HepG2 (cell line): ENCODE data around the gene GBP6. TPM values are rescaled to one million over a fixed set of nuclear protein-coding genes. Genes with fewer than 3 reads are reported as not detected.

Experiments
- ATAC-seq: fragments of 200-7000 bp; cut with Tn5 transposase; 3 replicates; pipeline ENCODE4 v1.9.1; 2020; ENCODE audit warnings: mild to moderate bottlenecking, moderate library complexity
- BruUV-seq: library from RNA; stranded (reverse); fragments of 400-500 nt; replicated peaks from 2 replicates; lab custom pipeline; 2021; lab: Mats Ljungman, UMichigan
- CTCF ChIA-PET: fragments of 300-600 bp; formaldehyde crosslinking; extraction: SDS; loops from one replicate; lab custom pipeline; 2021; ENCODE audit warnings: low total read pairs, inconsistent platforms, low intra/inter-chr PET ratio; lab: Yijun Ruan, JAX
- POLR2A ChIA-PET: fragments of 350-600 bp; sonication (Branson Sonifier 250); formaldehyde crosslinking; loops from one replicate; lab custom pipeline; 2020; ENCODE audit warnings: antibody characterized with exemption, inconsistent platforms; lab: Yijun Ruan, JAX
- DNase-seq: peaks from one replicate; pipeline ENCODE4 v3.0.0-alpha.2; 2015; ENCODE audit warnings: low spot score
- FAIRE-seq: peaks from 3 replicates; lab custom pipeline; 2011; peaks lifted over from hg19 to GRCh38; lab: Jason Lieb, UNC
- H2AFZ ChIP-seq: one replicate; pipeline ENCODE4 v1.6.1; 2011; ENCODE audit warnings: low read length, inconsistent platforms
- H3K27ac ChIP-seq: fragments of 300-600 bp; 3 replicates; pipeline ENCODE4 v1.8.0; 2011; ENCODE audit warnings: mixed run types, mild to moderate bottlenecking, mixed read lengths, low read length, inconsistent platforms; ENCODE audit not compliant: insufficient read depth; ENCODE audit errors: extremely low read length
- H3K27me3 ChIP-seq, 2 experiments: fragments of 200-600 bp in 1 of 2; 2 replicates in 1 of 2; 3 replicates in 1 of 2; pipeline versions ENCODE4 v1.6.0 to v1.8.0; 2011; ENCODE audit warnings: low read length in 2 of 2, mild to moderate bottlenecking in 2 of 2, moderate library complexity in 2 of 2, inconsistent platforms in 1 of 2; ENCODE audit not compliant: insufficient read depth in 2 of 2, control insufficient read depth in 1 of 2
- H3K36me3 ChIP-seq, 2 experiments: fragments of 200-600 bp in 1 of 2; replicated peaks in 1 of 2; 2 replicates in 1 of 2; 3 replicates in 1 of 2; pipeline versions ENCODE4 v1.5.1 to v1.8.0; 2011; ENCODE audit warnings: low read length in 2 of 2, inconsistent platforms in 1 of 2; ENCODE audit not compliant: insufficient read depth in 2 of 2, control insufficient read depth in 1 of 2
- H3K4me1 ChIP-seq: 2 replicates; pipeline ENCODE4 v1.5.1; 2012; ENCODE audit warnings: low read length, inconsistent platforms; ENCODE audit not compliant: insufficient read depth
- H3K4me2 ChIP-seq: 2 replicates; pipeline ENCODE4 v1.6.0; 2011; ENCODE audit warnings: low read depth, low read length, inconsistent platforms
- H3K4me3 ChIP-seq, 3 experiments: fragments of 200-600 bp in 1 of 3; sonication (generic), shearing (Covaris generic) in 1 of 3; replicated peaks in 1 of 3; 2 replicates each; pipeline ENCODE4 v1.5.1; 2011 to 2016; ENCODE audit warnings: low read length in 3 of 3, inconsistent platforms in 2 of 3, low read depth in 2 of 3, mild to moderate bottlenecking in 2 of 3, control low read depth in 1 of 3, mixed read lengths in 1 of 3; ENCODE audit not compliant: insufficient read depth in 1 of 3
- H3K79me2 ChIP-seq: one replicate; pipeline ENCODE4 v1.6.1; 2011; ENCODE audit warnings: low read length, inconsistent platforms; ENCODE audit not compliant: insufficient read depth
- H3K9ac ChIP-seq: 2 replicates; pipeline ENCODE4 v1.6.0; 2011; ENCODE audit warnings: mild to moderate bottlenecking, low read depth, low read length, inconsistent platforms; ENCODE audit not compliant: insufficient read depth
- H3K9me3 ChIP-seq: 2 replicates; pipeline ENCODE4 v1.5.1; 2012; ENCODE audit warnings: mild to moderate bottlenecking, low read length
- H4K20me1 ChIP-seq: 2 replicates; pipeline ENCODE4 v1.6.0; 2011; ENCODE audit warnings: inconsistent platforms, mild to moderate bottlenecking, low read length, moderate library complexity; ENCODE audit not compliant: insufficient read depth
- CREM ChIP-seq, 2 experiments: sonication (generic) in 1 of 2; formaldehyde crosslinking in 1 of 2; IDR thresholded peaks; 2 replicates each; pipeline versions ENCODE4 v1.4.0 to v1.6.1; 2016 to 2020; ENCODE audit warnings: antibody characterized with exemption in 1 of 2, mild to moderate bottlenecking in 1 of 2, missing genetic modification reagents in 1 of 2
- ELF3 ChIP-seq: IDR thresholded peaks from 2 replicates; pipeline ENCODE4 v1.6.1; 2016; ENCODE audit warnings: missing genetic modification reagents, missing compliant biosample characterization
- MTF1 ChIP-seq: sonication (generic); formaldehyde crosslinking; IDR thresholded peaks from 2 replicates; pipeline ENCODE4 v1.5.0; 2020; ENCODE audit warnings: missing genetic modification reagents
- PRPF4 ChIP-seq: fragments of 200-400 bp; formaldehyde crosslinking; IDR thresholded peaks from 2 replicates; pipeline ENCODE4 v1.6.1; 2016; ENCODE audit warnings: low read length, low read depth; ENCODE audit not compliant: poor library complexity, severe bottlenecking
- RBFOX2 ChIP-seq: fragments of 200-400 bp; formaldehyde crosslinking; IDR thresholded peaks from 2 replicates; pipeline ENCODE4 v1.6.1; 2017; ENCODE audit warnings: low read depth, mild to moderate bottlenecking, low read length
- SOX13 ChIP-seq, 3 experiments: fragments of 450-650 bp in 1 of 3; sonication (generic) in 1 of 3; formaldehyde crosslinking in 1 of 3; IDR thresholded peaks in 2 of 3; conservative IDR thresholded peaks in 1 of 3; 2 replicates each; pipeline versions ENCODE4 v1.5.0 to v1.6.1; 2016 to 2020; ENCODE audit warnings: antibody characterized with exemption in 1 of 3, mild to moderate bottlenecking in 1 of 3, missing compliant biosample characterization in 1 of 3, missing genetic modification reagents in 1 of 3, moderate library complexity in 1 of 3
- SSRP1 ChIP-seq: IDR thresholded peaks from 2 replicates; pipeline ENCODE4 v1.6.1; 2016; ENCODE audit warnings: control low read depth
- ZNF121 ChIP-seq: sonication (generic); formaldehyde crosslinking; IDR thresholded peaks from 2 replicates; pipeline ENCODE4 v1.5.0; 2020; ENCODE audit warnings: mild to moderate bottlenecking, missing genetic modification reagents
- ZNF282 ChIP-seq: fragments of 450-650 bp; IDR thresholded peaks from 2 replicates; pipeline ENCODE4 v1.6.1; 2018; ENCODE audit not compliant: partially characterized antibody
- ZNF30 ChIP-seq: sonication (generic); formaldehyde crosslinking; IDR thresholded peaks from 2 replicates; pipeline ENCODE4 v1.5.0; 2020; ENCODE audit warnings: mild to moderate bottlenecking, missing genetic modification reagents
- ZNF572 ChIP-seq: sonication (generic); formaldehyde crosslinking; IDR thresholded peaks from 2 replicates; pipeline ENCODE4 v1.5.1; 2020; ENCODE audit warnings: mild to moderate bottlenecking, missing genetic modification reagents
- ZSCAN25 ChIP-seq: sonication (generic); formaldehyde crosslinking; IDR thresholded peaks from 2 replicates; pipeline ENCODE4 v1.8.0; 2022; ENCODE audit warnings: mild to moderate bottlenecking, missing genetic modification reagents
- ZSCAN9 ChIP-seq: IDR thresholded peaks from 2 replicates; pipeline ENCODE4 v1.6.1; 2016; ENCODE audit warnings: borderline replicate concordance
- WGBS: methylation state at CpG from one replicate; pipeline ENCODE4 v1.1.6; 2017; ENCODE audit warnings: low lambda C conversion rate; 5-methylcytosine and 5-hydroxymethylcytosine counted together
- in situ Hi-C: cut with HindIII; loops from 2 replicates; pipeline ENCODE4 v1.10.0; 2017; ENCODE audit warnings: low pct_unique_long_range_greater_than_20kb; ENCODE audit not compliant: extremely low pct_ligation_motif_present
- intact Hi-C: fragments of 100-400 bp; cut with micrococcal nuclease; formaldehyde crosslinking; loops from one replicate; pipeline ENCODE4 v1.10.0; 2022; ENCODE audit not compliant: unreplicated experiment
- polyA plus RNA-seq, 8 experiments: library from polyadenylated mRNA; depleted of rRNA in 3 of 8; stranded (reverse) in 7 of 8; unstranded in 1 of 8; fragments of >200 nt; fragmentation: Illumina TruSeq in 4 of 8; extraction: Trizol in 4 of 8; gene quantifications; 2 replicates each; pipeline versions ENCODE4 v1.2.1 to v1.2.3, GENCODE V29; 2011 to 2016; ENCODE audit warnings: low read depth in 4 of 8, missing spikeins in 1 of 8, mixed read lengths in 1 of 8; ENCODE audit not compliant: insufficient read depth in 1 of 8
- total RNA-seq, 5 experiments: library from RNA; depleted of rRNA; stranded (reverse); fragments of >200 nt; fragmentation: Illumina TruSeq; extraction: Trizol; gene quantifications; 2 replicates each; pipeline ENCODE4 v1.2.3, GENCODE V29; 2016; ENCODE audit warnings: low read depth in 1 of 5
- TF ChIP-seq, protein P1 (sequence below): IDR thresholded peaks from 2 replicates; pipeline ENCODE4 v1.6.1; 2016; ENCODE audit warnings: missing genetic modification reagents, missing compliant biosample characterization
- TF ChIP-seq, protein P2 (sequence below): sonication (generic); formaldehyde crosslinking; IDR thresholded peaks from 2 replicates; pipeline ENCODE4 v1.5.1; 2020; ENCODE audit warnings: missing genetic modification reagents, mild to moderate bottlenecking, borderline replicate concordance
- TF ChIP-seq, protein P3 (sequence below): sonication (generic); formaldehyde crosslinking; IDR thresholded peaks from 2 replicates; pipeline ENCODE4 v1.4.0; 2020; ENCODE audit warnings: missing genetic modification reagents, borderline replicate concordance

The GBP6 gene
- total and polyA plus RNA-seq, 2 of the 13 experiments (the other 11 are each of a cell fraction or from before 2014, with no cell fraction given) = not detected

DNA sequence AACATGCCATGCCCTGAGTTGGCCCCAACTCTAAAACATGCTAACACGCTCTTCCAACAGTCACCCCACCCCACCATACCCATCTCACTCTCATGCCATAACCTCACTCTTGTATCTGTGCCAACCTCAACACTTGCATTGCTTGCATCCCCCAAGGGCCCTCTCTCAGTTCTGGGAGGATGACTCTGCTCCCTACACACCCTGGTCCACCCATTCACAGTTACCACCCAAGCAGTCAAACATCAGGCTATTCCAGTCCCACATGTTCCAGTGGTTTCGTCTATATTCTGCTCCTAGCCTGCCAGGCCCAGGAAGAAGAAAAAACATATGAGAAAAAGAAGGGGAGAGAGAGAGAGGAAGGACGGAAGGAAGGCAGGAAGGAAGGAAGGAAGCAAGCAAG lies 31.0 kb downstream of the GBP6 start:
- no peaks in the 10 kb centered on the region for H3K4me1 ChIP-seq
- no peak overlapping the region for H2AFZ ChIP-seq
- in situ Hi-C loops = no loop called here
- H3K36me3 ChIP-seq = no peaks in the 10 kb centered on the region
- ATAC-seq (no peak), DNase-seq (no peak), FAIRE-seq (no peak)
- H3K9me3 ChIP-seq = no peaks in the 10 kb centered on the region
- no peaks in the 10 kb centered on the region for H3K79me2 ChIP-seq
- no peaks in the 10 kb centered on the region for H3K27me3 ChIP-seq
- no TSS peak for BruUV-seq
- H3K27ac ChIP-seq = no peak overlapping the region
- H3K4me2 ChIP-seq = no peak overlapping the region
- POLR2A ChIA-PET = no interaction called here
- no peak overlapping the region for H3K9ac ChIP-seq
- TF ChIP-seq ELF3 (CRISPR knock-in tag) = no peak
- TF ChIP-seq ZNF572 (CRISPR knock-in tag) = no peak
- TF ChIP-seq, protein P1, sequence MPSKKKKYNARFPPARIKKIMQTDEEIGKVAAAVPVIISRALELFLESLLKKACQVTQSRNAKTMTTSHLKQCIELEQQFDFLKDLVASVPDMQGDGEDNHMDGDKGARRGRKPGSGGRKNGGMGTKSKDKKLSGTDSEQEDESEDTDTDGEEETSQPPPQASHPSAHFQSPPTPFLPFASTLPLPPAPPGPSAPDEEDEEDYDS (CRISPR knock-in tag) = no peak
- TF ChIP-seq RBFOX2 = no peak
- TF ChIP-seq, protein P2, sequence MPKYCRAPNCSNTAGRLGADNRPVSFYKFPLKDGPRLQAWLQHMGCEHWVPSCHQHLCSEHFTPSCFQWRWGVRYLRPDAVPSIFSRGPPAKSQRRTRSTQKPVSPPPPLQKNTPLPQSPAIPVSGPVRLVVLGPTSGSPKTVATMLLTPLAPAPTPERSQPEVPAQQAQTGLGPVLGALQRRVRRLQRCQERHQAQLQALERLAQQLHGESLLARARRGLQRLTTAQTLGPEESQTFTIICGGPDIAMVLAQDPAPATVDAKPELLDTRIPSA (CRISPR knock-in tag) = no peak
- WGBS = 4% methylated on average over 3 of the region's 3 CpGs
- no peaks in the 10 kb centered on the region for H4K20me1 ChIP-seq
- CTCF ChIA-PET = no interaction called here
- intact Hi-C loops = no loop called here
- no peak overlapping the region for H3K4me3 ChIP-seq

DNA sequence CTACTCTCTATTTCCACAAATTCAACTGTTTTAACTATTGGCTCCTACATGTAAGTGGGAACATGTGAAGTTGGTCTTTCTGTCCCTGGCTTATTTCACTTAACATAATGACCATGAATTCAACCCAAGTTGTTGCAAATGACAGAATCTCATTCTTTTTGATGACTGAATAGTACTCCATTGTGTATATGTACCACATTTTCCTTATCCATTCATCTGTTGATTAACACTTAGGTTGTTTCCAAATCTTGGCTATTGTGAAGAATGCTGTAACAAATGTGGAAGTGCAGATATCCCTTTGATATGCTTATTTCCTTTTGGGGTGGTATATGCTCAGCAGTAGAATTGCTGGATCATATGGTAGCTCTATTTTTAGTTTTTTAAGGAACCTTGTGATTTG lies 33.0 kb downstream of the GBP6 start:
- no peaks in the 10 kb centered on the region for H3K9me3 ChIP-seq
- intact Hi-C loops = no loop called here
- DNase-seq (no peak), ATAC-seq (no peak), FAIRE-seq (no peak)
- no peak overlapping the region for H2AFZ ChIP-seq
- no peak overlapping the region for H3K4me3 ChIP-seq
- no peaks in the 10 kb centered on the region for H3K27me3 ChIP-seq
- TF ChIP-seq SSRP1 (CRISPR knock-in tag) (no peak), MTF1 (CRISPR knock-in tag) (no peak), ZSCAN9 (CRISPR knock-in tag) (no peak), ZSCAN25 (CRISPR knock-in tag) (no peak), ZNF282 (no peak), ZNF30 (CRISPR knock-in tag) (no peak), SOX13 (IDR thresholded peaks at IDR 0.05) (no peak), SOX13 (CRISPR knock-in tag; conservative IDR thresholded peaks at IDR 0.05 in 1 of 2, IDR thresholded peaks at IDR 0.05 in 1 of 2) (no peak), PRPF4 (no peak), CREM (IDR thresholded peaks at IDR 0.05) (no peak), CREM (CRISPR knock-in tag; IDR thresholded peaks at IDR 0.05) (no peak), ZNF121 (no peak)
- TF ChIP-seq, protein P3, sequence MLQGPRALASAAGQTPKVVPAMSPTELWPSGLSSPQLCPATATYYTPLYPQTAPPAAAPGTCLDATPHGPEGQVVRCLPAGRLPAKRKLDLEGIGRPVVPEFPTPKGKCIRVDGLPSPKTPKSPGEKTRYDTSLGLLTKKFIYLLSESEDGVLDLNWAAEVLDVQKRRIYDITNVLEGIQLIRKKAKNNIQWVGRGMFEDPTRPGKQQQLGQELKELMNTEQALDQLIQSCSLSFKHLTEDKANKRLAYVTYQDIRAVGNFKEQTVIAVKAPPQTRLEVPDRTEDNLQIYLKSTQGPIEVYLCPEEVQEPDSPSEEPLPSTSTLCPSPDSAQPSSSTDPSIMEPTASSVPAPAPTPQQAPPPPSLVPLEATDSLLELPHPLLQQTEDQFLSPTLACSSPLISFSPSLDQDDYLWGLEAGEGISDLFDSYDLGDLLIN (CRISPR knock-in tag) = no peak
- no peak overlapping the region for H3K9ac ChIP-seq
- H4K20me1 ChIP-seq = no peaks in the 10 kb centered on the region
- H3K4me1 ChIP-seq = no peaks in the 10 kb centered on the region
- H3K79me2 ChIP-seq = no peaks in the 10 kb centered on the region
- CTCF ChIA-PET = no interaction called here
- BruUV-seq = no TSS peak
- no peaks in the 10 kb centered on the region for H3K36me3 ChIP-seq
- in situ Hi-C loops = no loop called here
- POLR2A ChIA-PET = no interaction called here
- no peak overlapping the region for H3K4me2 ChIP-seq
- H3K27ac ChIP-seq = no peak overlapping the region
